NT2/D1 (cell line): ENCODE measurements around the gene CYTH3.

Source experiments
- SUZ12 ChIP-seq: IDR thresholded peaks from 2 replicates; pipeline ENCODE4 v1.6.1; 2011; ENCODE audit not compliant: insufficient read length, insufficient read depth; ENCODE audit errors: extremely low read depth
- YY1 ChIP-seq: IDR thresholded peaks from 2 replicates; pipeline ENCODE4 v1.6.1; 2011; ENCODE audit not compliant: insufficient read length, insufficient read depth
- ZNF274 ChIP-seq: IDR thresholded peaks from 2 replicates; pipeline ENCODE4 v1.6.1; 2011; ENCODE audit warnings: mild to moderate bottlenecking, low read depth, low read length

DNA sequence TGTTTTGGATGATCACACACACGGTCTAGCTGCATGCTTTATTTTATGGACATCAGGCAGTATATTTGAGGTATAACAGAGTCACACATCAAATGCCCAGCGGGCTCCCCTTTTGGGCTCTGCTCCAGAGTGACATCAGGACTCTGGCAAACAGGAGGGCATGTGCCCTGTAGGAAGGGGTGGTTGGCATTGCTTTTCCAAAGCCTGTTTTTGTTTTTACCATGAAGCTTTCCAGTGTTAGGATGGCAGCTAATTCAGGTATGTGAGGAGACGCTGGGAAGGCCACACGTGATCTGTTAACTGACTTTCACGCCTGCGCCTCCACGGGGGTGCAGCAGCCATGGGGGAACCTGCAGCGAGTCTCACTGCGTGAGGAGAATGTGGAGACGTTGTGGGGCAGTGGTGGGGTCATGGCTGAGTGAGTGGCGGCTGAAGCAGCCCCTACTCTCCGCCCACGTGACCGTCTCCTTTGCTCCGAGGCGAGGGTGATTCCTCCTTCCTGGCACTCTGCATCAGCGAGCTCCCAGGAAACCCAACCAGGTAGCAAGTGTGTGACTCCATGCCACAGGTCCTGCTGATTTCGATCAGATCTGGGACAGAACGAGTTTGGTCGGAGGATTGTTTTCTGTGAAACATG is 123.6 kb downstream of the CYTH3 start:
- TF ChIP-seq SUZ12, result no peak
- TF ChIP-seq YY1, result no peak
- TF ChIP-seq ZNF274, result no peak
